H9 (cell line): ENCODE measurements around the gene SMIM9. TPM values are rescaled to one million over a fixed set of nuclear protein-coding genes. Genes with fewer than 3 reads are reported as not detected.
A peak's percentile ranks its signal among the peaks of the same experiment; 100 is the strongest.

Experiments used
- DNase-seq: peaks from one replicate; pipeline ENCODE4 v3.0.0-alpha.2; 2017
- H2AFZ ChIP-seq: one replicate; pipeline ENCODE4 v1.6.1; 2013; ENCODE audit warnings: mild to moderate bottlenecking, low read length, control low read depth, moderate library complexity
- H2AK5ac ChIP-seq: 2 replicates; pipeline ENCODE4 v1.6.1; 2013; ENCODE audit warnings: low read length, control low read depth, mixed read lengths; ENCODE audit not compliant: insufficient read length
- H2BK120ac ChIP-seq: one replicate; pipeline ENCODE4 v1.6.1; 2013; ENCODE audit warnings: low read depth, mild to moderate bottlenecking, low read length, control low read depth, inconsistent platforms; ENCODE audit not compliant: poor library complexity, severe bottlenecking
- H2BK12ac ChIP-seq: 2 replicates; pipeline ENCODE4 v1.6.1; 2013; ENCODE audit warnings: low read length, control low read depth, mixed read lengths, low read depth; ENCODE audit not compliant: insufficient read length
- H2BK15ac ChIP-seq: 2 replicates; pipeline ENCODE4 v1.6.1; 2013; ENCODE audit warnings: low read depth, low read length, control low read depth
- H2BK20ac ChIP-seq: one replicate; pipeline ENCODE4 v1.6.1; 2013; ENCODE audit warnings: low read depth, mild to moderate bottlenecking, low read length, control low read depth, inconsistent platforms; ENCODE audit not compliant: poor library complexity, severe bottlenecking
- H2BK5ac ChIP-seq: 2 replicates; pipeline ENCODE4 v1.6.1; 2013; ENCODE audit warnings: low read length, control low read depth, mixed read lengths; ENCODE audit not compliant: insufficient read length
- H3K14ac ChIP-seq: 2 replicates; pipeline ENCODE4 v1.6.1; 2013; ENCODE audit warnings: low read length, control low read depth; ENCODE audit not compliant: insufficient read depth
- H3K18ac ChIP-seq: 2 replicates; pipeline ENCODE4 v1.6.1; 2013; ENCODE audit warnings: low read depth, mild to moderate bottlenecking, mixed read lengths, low read length, control low read depth; ENCODE audit not compliant: insufficient read length
- H3K23ac ChIP-seq: 2 replicates; pipeline ENCODE4 v1.6.1; 2013; ENCODE audit warnings: low read length, control low read depth, mixed read lengths, low read depth; ENCODE audit not compliant: insufficient read length
- H3K23me2 ChIP-seq: 2 replicates; pipeline ENCODE4 v1.6.1; 2013; ENCODE audit warnings: low read depth, mild to moderate bottlenecking, mixed read lengths, low read length, control low read depth; ENCODE audit not compliant: insufficient read length, poor library complexity, severe bottlenecking
- H3K27ac ChIP-seq: 2 replicates; pipeline ENCODE4 v1.5.1; 2013; ENCODE audit warnings: low read length, control low read depth, mixed read lengths, low read depth; ENCODE audit not compliant: insufficient read length
- H3K27me3 ChIP-seq: 2 replicates; pipeline ENCODE4 v1.6.1; 2013; ENCODE audit warnings: low read length, control low read depth, inconsistent platforms; ENCODE audit not compliant: insufficient read depth
- H3K4ac ChIP-seq: 2 replicates; pipeline ENCODE4 v1.6.1; 2013; ENCODE audit warnings: low read depth, mild to moderate bottlenecking, control low read depth, inconsistent platforms, low read length, moderate library complexity
- H3K4me1 ChIP-seq: 2 replicates; pipeline ENCODE4 v1.6.1; 2013; ENCODE audit warnings: low read length, control low read depth, inconsistent platforms; ENCODE audit not compliant: insufficient read depth
- H3K4me2 ChIP-seq: 2 replicates; pipeline ENCODE4 v1.6.1; 2013; ENCODE audit warnings: low read length, control low read depth, mixed read lengths; ENCODE audit not compliant: insufficient read length, insufficient read depth
- H3K56ac ChIP-seq: 2 replicates; pipeline ENCODE4 v1.6.1; 2013; ENCODE audit warnings: low read depth, mild to moderate bottlenecking, mixed read lengths, low read length, control low read depth; ENCODE audit not compliant: insufficient read length
- H3K79me1 ChIP-seq: 2 replicates; pipeline ENCODE4 v1.6.1; 2013; ENCODE audit warnings: low read depth, mild to moderate bottlenecking, moderate library complexity, low read length, control low read depth, inconsistent platforms; ENCODE audit not compliant: insufficient read depth, poor library complexity, severe bottlenecking
- H3K79me2 ChIP-seq: 2 replicates; pipeline ENCODE4 v1.6.1; 2013; ENCODE audit warnings: low read length, control low read depth, inconsistent platforms; ENCODE audit not compliant: insufficient read depth
- H3K9ac ChIP-seq: 2 replicates; pipeline ENCODE4 v1.6.1; 2013; ENCODE audit warnings: low read length, control low read depth, mixed read lengths; ENCODE audit not compliant: insufficient read length; ENCODE audit errors: extremely low read depth
- H3K9me3 ChIP-seq: one replicate; pipeline ENCODE4 v1.6.1; 2013; ENCODE audit warnings: low read depth, low read length, inconsistent platforms; ENCODE audit not compliant: control insufficient read depth
- H3T11ph ChIP-seq: one replicate; pipeline ENCODE4 v1.6.1; 2013; ENCODE audit warnings: mild to moderate bottlenecking, low read length, control low read depth, inconsistent platforms
- H4K20me1 ChIP-seq: one replicate; pipeline ENCODE4 v1.6.1; 2013; ENCODE audit not compliant: control insufficient read depth, insufficient read length, insufficient read depth
- H4K5ac ChIP-seq: 2 replicates; pipeline ENCODE4 v1.6.1; 2013; ENCODE audit warnings: low read depth, mild to moderate bottlenecking, mixed read lengths, low read length, control low read depth; ENCODE audit not compliant: insufficient read length
- H4K8ac ChIP-seq: replicated peaks from 2 replicates; pipeline ENCODE4 v1.6.1; 2013; ENCODE audit warnings: low read length, control low read depth, mixed read lengths, low read depth; ENCODE audit not compliant: insufficient read length
- H4K91ac ChIP-seq: 2 replicates; pipeline ENCODE4 v1.6.1; 2013; ENCODE audit warnings: low read depth, mild to moderate bottlenecking, moderate library complexity, mixed read lengths, low read length, control low read depth; ENCODE audit not compliant: insufficient read length
- H3K27ac Mint-ChIP-seq, 3 experiments: 2 replicates in 2 of 3; 3 replicates in 1 of 3; pipeline ENCODE4 v1.8.0; 2020 to 2021; ENCODE audit warnings: mixed read lengths in 3 of 3, mild to moderate bottlenecking in 1 of 3, moderate library complexity in 1 of 3
- H3K27me3 Mint-ChIP-seq: 2 replicates; pipeline ENCODE4 v1.8.0; 2021; ENCODE audit warnings: low read depth, mild to moderate bottlenecking, moderate library complexity, mixed read lengths
- H3K36me3 Mint-ChIP-seq, 3 experiments: 2 replicates in 2 of 3; 3 replicates in 1 of 3; pipeline ENCODE4 v1.8.0; 2020 to 2021; ENCODE audit warnings: low read depth in 3 of 3, mixed read lengths in 3 of 3; ENCODE audit not compliant: insufficient read depth in 1 of 3
- H3K4me1 Mint-ChIP-seq, 2 experiments: 2 replicates each; pipeline ENCODE4 v1.8.0; 2020; ENCODE audit warnings: mixed read lengths in 2 of 2
- H3K4me3 Mint-ChIP-seq, 2 experiments: 2 replicates in 1 of 2; 3 replicates in 1 of 2; pipeline ENCODE4 v1.8.0; 2020 to 2021; ENCODE audit warnings: mild to moderate bottlenecking in 2 of 2, mixed read lengths in 2 of 2, moderate library complexity in 1 of 2
- H3K9me3 Mint-ChIP-seq, 2 experiments: 2 replicates in 1 of 2; 3 replicates in 1 of 2; pipeline ENCODE4 v1.8.0; 2020; ENCODE audit warnings: mild to moderate bottlenecking in 2 of 2, mixed read lengths in 2 of 2, moderate library complexity in 1 of 2
- WGBS: extraction: QIAGEN DNeasy Blood & Tissue Kit; methylation state at CpG from one replicate; pipeline ENCODE4 v1.1.7; 2013; ENCODE audit warnings: missing lambda C conversion rate, low lambda C conversion rate, mixed read lengths; ENCODE audit not compliant: insufficient read length; ENCODE audit errors: extremely low coverage; 5-methylcytosine and 5-hydroxymethylcytosine counted together
- total RNA-seq: library from RNA; stranded (reverse); gene quantifications from 2 replicates; pipeline ENCODE4 v1.2.1, GENCODE V29; 2021
- TF ChIP-seq, protein P1 (sequence below): fragments of 200-600 bp; sonication (generic); conservative IDR thresholded peaks from 3 replicates; pipeline ENCODE4 v1.8.0; 2021; ENCODE audit warnings: antibody characterized with exemption, mild to moderate bottlenecking

Gene SMIM9
- total RNA-seq, 1 experiment from 2014 or later = not detected

DNA sequence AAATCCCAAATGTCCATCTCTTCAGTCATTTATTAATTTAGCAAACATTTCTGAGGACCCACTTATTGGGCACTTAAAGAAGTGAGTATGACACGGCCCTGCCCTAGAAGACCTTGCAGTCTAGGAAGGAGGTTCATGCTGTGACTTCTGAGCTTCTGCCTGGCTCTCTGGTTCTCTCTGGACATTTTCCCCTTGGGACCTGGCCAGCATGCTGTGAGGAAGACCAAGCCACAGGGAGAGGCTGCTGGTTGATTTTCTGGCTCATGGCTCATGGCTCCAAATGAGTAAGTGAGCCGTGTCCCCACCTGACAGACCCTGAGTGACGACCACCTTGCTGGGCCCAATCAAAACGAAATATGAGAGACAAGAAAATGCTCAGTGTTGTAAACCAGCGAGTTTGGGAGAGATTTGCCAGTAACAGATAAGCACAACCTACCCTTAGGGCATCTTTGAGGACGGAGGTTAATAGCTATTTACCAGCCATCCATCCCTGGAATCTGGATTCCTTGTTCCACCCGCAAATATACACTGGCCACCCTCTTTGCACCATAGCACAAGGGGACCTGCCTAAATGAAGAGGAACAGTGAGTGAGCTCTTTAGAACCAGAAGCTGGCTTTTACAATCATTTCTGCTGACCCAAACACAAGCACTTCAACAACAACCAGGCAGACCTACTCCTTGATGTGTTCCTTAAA is 30.1 kb downstream of the SMIM9 start:
- Histone ChIP-seq H2BK12ac (no peak overlapping the region), H2BK15ac (no peak overlapping the region), H3T11ph (no peak overlapping the region), H4K91ac (no peak overlapping the region), H4K5ac (no peak overlapping the region), H3K9me3 (peaks cover 29% of the 10 kb centered on the region), H2BK120ac (no peak overlapping the region), H3K23me2 (peaks cover 5% of the 10 kb centered on the region), H2AFZ (no peak overlapping the region), H3K14ac (no peak overlapping the region), H3K27ac (no peak overlapping the region), H3K79me1 (no peaks in the 10 kb centered on the region), H3K23ac (no peak overlapping the region), H3K4me2 (peak overlapping the region; percentile 38), H2AK5ac (no peak overlapping the region), H3K79me2 (no peaks in the 10 kb centered on the region), H2BK5ac (no peak overlapping the region), H3K56ac (no peak overlapping the region), H3K4ac (no peak overlapping the region), H2BK20ac (no peak overlapping the region), H3K18ac (no peak overlapping the region), H4K8ac (no peak overlapping the region), H3K27me3 (peaks cover 5% of the 10 kb centered on the region; the same call in 1 of the 2 replicates), H4K20me1 (no peaks in the 10 kb centered on the region), H3K4me1 (peaks cover 3% of the 10 kb centered on the region; the same call in 1 of the 2 replicates), H3K9ac (peak overlapping the region; percentile 70)
- Mint-ChIP-seq H3K27me3 (peaks cover 29% of the 10 kb centered on the region), H3K9me3 (peaks cover 78 to 79% of the 10 kb centered on the region in 2 experiments), H3K27ac (no peak overlapping the region), H3K4me3 (peak overlapping the region; percentile 68 to 79), H3K36me3 (peaks cover 5 to 16% (median 15%) of the 10 kb centered on the region in 3 experiments; a peak in 6 of 7 replicates), H3K4me1 (peaks cover 15 to 30% of the 10 kb centered on the region in 2 experiments)
- DNase-seq = no peak
- TF ChIP-seq, protein P1, sequence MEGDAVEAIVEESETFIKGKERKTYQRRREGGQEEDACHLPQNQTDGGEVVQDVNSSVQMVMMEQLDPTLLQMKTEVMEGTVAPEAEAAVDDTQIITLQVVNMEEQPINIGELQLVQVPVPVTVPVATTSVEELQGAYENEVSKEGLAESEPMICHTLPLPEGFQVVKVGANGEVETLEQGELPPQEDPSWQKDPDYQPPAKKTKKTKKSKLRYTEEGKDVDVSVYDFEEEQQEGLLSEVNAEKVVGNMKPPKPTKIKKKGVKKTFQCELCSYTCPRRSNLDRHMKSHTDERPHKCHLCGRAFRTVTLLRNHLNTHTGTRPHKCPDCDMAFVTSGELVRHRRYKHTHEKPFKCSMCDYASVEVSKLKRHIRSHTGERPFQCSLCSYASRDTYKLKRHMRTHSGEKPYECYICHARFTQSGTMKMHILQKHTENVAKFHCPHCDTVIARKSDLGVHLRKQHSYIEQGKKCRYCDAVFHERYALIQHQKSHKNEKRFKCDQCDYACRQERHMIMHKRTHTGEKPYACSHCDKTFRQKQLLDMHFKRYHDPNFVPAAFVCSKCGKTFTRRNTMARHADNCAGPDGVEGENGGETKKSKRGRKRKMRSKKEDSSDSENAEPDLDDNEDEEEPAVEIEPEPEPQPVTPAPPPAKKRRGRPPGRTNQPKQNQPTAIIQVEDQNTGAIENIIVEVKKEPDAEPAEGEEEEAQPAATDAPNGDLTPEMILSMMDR = no peak
- WGBS = no CpG with 5 or more reads among the region's 7 CpGs
